SIG-M5 treated with dmso at 0.1 percent for 504 hours (cell line): ENCODE data around the gene ATP9B.

ENCODE experiments used
- DNase-seq: peaks from one replicate; lab custom pipeline; 2025; ENCODE audit not compliant: unreplicated experiment; lab: John Stamatoyannopoulos, UW

The ATP9B gene, protein sequence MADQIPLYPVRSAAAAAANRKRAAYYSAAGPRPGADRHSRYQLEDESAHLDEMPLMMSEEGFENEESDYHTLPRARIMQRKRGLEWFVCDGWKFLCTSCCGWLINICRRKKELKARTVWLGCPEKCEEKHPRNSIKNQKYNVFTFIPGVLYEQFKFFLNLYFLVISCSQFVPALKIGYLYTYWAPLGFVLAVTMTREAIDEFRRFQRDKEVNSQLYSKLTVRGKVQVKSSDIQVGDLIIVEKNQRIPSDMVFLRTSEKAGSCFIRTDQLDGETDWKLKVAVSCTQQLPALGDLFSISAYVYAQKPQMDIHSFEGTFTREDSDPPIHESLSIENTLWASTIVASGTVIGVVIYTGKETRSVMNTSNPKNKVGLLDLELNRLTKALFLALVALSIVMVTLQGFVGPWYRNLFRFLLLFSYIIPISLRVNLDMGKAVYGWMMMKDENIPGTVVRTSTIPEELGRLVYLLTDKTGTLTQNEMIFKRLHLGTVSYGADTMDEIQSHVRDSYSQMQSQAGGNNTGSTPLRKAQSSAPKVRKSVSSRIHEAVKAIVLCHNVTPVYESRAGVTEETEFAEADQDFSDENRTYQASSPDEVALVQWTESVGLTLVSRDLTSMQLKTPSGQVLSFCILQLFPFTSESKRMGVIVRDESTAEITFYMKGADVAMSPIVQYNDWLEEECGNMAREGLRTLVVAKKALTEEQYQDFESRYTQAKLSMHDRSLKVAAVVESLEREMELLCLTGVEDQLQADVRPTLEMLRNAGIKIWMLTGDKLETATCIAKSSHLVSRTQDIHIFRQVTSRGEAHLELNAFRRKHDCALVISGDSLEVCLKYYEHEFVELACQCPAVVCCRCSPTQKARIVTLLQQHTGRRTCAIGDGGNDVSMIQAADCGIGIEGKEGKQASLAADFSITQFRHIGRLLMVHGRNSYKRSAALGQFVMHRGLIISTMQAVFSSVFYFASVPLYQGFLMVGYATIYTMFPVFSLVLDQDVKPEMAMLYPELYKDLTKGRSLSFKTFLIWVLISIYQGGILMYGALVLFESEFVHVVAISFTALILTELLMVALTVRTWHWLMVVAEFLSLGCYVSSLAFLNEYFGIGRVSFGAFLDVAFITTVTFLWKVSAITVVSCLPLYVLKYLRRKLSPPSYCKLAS

DNA sequence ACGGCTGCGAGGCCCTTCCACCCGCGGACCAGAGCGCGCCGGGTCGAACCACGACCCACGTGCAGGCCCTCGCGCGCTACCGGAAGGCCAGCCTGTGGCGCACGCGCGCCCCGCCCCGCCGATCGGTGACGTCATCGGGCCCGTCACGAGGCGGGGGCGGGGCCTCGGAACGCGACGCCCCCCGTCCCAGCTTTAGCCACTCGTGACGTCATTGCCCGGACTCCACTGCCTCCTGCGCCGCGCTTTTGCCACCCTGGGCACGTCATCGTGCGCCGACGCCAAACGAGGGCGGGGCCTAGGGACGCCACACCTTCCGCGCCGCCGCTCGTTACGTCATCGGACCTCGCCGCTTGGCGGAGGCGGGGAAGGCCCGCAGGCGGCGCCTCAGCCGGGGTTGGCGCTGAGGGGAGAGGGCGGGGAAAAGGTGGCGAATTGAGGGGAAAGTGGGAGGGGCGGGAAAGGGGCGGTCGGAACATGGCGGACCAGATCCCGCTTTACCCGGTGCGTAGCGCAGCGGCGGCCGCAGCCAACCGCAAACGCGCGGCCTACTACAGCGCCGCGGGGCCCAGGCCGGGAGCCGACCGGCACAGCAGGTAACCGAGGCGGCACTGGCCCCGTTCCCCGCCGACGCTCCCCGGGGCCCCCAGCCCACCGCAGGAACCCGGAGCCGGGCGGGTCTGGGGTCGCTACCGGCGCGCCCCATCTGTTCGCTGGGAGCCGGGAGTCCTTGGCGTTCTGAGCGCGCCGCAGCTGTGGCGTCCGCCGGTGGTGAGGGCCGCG lies at the start of gene ATP9B:
ATP9B (plus strand) TSS at position 458 of the 780 bp plus-strand sequence; CDS start at position 475, 17 bp downstream.
- DNase-seq: peak; percentile 92

DNA sequence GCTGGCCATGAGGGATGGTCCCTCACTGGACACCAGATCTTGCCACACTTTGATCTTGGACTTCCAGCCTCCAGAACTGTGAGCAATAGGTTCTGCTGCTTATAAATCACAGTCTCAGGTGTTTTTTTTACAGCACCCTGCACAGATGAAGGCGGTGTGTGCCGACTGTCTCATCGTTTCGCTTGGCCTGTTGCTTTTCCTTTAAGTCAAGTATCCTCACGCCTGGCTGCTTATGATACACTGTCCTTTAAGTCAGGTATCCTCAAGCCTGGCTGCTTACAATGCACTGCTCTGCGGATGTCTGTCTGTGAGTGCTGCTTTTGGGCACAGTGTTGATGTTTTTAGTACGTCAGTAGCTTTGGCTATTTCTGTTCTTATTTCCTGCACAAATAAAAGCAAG lies 49.3 kb upstream of the ATP9B start:
- DNase-seq: no peak

DNA sequence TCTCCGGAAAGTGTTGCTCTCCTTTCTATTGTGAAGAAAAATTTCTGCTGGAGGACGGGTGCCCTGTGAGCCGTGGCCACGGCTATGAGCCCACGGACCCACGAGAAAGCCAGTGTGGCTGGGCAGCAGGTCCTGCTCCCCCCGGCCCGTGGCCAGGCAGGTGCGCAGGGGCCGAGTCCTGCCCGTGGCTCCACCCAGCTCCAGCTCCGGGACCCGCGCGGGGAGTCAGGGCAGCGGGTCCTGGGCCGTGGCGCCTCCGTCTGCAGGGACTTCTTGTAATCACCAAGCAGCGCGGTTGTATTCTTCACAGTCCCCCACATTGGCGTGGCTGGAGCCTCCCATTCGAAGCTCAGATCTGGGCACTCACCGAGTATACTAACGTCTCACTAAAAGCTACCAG lies 46.6 kb upstream of the ATP9B start:
- DNase-seq: no peak

DNA sequence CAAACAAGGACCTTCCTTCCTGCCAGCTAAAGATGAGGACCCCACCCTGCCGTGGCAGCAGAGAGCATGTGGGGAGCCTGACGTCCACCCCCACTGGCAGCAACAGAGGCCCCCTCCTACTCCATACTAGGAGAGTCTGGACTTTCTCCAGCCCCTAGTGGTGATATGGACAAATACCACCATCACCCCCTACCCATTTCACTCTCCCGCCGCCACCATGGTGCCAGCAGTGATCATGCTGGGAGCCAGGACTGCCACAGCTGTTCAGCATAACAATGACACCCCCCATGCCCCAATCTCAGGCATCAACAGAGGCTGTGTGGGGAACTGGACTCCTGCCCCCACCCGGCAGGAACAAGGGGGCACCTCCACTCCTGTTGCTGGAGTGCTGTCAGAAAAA lies 42.7 kb upstream of the ATP9B start:
- no peak for DNase-seq

DNA sequence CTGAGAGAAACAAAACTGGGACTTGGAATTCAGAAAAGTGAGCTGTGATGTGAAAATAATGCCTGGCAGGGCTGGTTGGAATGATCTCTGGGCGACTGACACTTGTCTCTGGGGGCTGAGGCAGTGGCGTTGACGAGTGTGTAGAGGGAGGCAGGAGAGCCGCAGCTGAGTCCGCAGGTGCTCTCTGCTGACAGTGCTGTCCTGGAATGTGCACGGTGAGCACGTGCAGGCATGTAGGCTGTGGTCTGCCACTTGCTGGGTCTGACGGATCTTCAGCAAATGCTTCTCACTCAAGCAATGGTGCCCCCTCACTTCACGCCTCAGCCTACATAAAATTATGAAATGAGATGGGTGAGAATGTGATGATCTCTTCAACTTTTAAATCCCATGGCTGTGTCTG lies 38.5 kb upstream of the ATP9B start:
- DNase-seq: no peak

DNA sequence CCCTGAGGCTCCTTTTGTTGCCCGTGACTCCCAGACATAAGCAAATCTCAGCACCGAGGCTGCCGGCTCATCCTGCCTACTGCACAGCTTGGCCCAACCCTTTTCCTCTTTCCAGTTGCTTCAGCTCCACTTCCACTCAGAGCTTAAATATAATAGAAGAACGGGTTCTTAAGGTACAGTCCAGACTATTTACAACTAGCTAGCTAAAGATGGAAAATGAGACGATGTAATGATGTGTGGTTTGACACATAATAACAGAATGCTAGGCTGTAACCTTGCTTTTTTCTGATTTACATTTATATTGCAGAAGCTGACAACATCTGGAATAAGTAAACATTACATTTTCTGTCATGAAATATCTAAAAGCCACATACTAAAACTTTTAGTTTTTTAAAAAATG lies 26.9 kb upstream of the ATP9B start:
- DNase-seq: no peak

DNA sequence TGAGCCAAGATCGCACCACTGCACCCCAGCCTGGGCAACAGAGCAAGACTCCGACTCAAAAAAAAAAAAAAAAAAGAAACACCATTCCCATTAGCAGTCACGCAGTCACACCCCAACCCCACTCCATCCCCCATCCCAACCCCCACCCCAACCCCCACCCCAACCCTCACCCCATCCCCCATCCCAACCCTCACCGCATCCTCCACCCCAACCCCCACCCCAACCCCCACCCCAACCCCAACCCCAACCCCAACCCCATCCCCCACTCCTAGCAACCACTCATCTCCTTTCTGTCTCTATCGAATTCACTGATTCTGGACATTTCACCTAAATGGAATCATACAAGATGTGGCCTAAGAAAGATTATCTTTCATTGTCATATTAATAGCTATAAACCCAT lies 25.9 kb upstream of the ATP9B start:
- no peak for DNase-seq

DNA sequence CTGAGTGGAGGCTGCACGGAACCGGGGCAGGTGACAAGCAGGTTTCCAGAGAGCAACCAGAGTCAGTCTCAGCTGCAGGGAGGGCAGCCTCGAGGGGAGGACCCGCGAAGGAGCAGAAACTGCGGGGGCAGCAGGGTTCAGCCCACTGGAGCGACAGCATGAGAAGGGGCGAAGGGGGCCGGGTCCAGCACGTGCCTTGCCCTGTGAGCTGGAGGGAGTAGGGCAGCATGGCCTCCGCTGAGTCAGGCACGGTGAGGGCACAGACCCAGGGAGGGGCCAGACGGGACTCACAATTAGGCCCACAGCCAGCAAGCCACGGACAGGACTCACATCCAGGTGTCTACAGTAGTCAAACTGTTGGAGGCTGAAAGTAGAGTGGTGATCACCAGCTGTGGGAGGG lies 22.7 kb upstream of the ATP9B start:
- no peak for DNase-seq

DNA sequence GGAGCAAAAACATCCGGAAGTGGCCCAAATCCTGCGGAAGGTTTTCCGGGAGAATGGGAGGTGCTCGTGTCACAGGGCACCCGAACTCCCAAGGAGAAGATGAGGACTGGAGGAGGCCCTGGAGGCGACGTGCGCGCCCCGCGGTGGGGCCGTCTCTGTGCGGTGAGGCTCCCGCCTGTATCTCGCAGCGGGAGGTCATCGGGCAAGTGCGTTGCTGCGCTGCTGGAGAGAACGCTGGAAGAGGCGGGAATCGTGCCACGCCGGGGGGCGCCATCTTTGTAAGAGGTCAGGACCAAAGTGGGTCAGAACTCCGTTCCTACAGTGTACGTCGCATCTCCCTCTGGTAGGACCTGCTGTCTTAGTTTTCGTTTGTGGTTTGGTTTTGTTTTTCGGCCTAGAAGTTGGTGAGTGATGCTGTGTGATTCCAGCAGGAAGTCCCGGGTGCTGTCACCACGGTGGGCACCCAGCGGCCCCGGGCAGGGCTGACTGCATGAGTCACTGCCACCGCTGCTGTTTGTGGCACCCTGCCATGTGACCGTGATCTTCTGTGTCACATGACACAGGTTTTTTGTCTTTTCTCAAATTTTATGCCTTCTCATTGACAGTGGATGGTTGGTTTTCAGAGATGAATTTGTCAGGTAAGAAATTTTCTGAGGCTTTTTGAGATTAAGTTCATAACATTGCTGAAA lies 21.5 kb upstream of the ATP9B start:
- no peak for DNase-seq

DNA sequence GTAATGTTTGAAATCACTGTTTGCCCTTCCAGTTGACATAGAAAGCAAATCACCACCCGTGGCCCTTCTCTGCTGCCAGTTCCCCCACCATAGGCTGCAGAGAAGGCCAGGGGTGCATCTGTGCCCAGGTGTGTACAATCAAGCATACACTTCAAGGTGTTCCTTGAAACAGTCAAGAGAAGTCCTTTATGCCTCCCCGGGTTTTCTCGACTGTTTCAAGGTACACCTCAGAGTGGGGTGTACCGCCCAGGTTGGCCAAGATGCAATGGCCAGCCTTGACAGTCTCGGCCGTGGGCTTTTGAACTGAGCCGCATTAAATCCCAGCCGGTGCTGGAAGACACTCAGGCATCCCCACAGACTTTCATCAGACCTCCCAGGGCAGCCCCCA lies 21.0 kb upstream of the ATP9B start:
- DNase-seq: no peak

DNA sequence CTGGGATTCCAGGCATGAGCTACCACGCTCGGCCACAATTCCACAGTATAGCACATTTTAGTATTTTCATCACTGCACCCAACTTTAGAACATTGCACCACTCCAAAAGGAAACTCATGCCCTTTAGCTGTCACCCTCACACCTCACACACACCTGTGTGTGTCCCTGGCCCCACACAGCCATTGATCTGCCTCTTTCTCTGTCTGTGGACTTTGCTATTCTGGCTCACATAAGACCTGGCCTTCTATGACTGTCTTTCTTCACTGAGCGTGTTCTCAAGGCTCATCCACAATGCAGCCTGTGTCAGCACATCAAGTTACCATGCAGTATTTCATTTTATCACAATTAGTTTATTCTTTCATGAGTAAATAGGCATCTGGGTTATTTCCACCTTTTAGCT lies 19.7 kb upstream of the ATP9B start:
- no peak for DNase-seq

DNA sequence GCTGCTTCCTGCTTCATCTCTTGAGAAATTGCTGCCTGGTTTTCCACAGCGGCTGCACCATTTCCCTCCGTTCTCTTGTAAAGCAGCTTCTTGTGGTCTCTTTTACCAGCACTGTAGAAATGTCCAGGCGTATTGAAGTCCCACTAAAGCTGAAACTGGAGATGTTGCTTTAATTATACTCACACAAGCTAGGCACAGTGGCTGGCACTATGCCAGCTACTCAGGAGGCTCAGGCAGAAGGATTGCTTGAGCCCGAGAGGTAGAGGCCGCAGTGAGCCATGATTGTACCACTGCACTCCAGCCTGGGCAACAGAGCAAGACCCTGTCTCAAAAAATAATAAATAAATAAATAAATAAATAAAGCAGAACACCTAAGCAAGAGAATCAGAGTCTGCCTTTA lies 19.2 kb upstream of the ATP9B start:
- no peak for DNase-seq

DNA sequence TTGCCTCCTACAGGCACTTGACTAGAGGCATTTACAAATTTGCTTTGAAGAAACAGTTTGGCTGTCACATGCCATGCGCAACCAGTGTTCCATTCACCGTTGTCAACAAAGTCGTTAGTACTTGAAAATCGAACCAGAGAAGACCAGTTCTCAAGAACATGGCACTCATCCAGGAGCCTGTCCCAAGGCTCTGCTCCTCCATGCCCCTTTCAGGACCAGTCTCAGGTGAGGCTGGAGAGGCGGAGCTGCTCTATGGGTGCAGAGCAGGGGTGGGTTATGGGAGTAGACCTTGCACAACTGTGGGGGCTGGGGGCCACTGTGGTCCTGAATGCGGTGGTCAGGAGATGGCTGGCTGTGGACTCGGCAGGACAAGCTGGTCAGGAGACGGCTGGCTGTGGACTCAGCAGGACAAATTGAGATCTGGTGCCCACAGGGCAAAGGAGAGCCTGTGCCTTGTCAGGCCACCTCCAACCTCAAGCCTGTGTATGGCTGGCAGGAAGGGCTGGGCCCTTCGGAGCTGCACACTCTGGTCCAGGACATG lies 12.3 kb upstream of the ATP9B start:
- DNase-seq: no peak

DNA sequence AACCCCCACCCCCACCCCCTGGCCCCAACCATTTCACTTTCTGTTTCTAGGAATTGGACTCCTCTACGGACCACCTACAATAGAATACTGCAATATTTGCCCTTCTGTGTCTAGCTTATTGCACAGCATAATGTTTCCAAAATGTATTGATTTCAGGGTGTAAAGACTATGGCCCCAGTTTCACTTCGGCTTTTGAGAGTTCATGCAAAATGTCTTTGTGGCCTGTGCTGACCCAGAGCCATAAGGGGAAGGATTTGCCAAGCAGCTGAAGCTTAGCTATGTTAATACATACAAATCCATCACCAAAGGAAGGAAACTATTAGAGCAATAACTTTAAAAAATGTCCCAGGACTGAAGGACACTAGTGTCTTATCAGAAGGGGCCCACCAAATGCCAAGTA lies 11.2 kb upstream of the ATP9B start:
- peak; percentile 82 for DNase-seq

DNA sequence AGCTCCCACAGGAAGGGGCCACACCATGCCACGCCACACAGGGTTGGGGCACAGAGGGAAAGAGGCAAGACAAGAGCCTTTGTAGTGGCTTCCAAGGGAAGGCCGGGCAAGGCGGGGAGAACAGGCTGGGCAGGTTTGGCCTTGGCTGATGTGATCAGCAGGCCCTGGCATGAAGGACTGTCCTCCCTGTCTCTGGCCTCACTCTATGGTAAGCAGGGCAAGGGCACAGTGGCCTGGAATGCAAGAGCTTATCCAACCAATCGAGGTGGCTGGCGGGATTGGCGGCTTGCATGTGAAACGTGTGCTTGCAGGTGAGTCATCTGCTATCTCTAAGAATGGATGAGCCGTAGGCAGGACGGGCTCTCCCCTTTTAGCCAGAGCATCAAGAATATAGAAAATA lies 6.4 kb upstream of the ATP9B start:
- DNase-seq: no peak

DNA sequence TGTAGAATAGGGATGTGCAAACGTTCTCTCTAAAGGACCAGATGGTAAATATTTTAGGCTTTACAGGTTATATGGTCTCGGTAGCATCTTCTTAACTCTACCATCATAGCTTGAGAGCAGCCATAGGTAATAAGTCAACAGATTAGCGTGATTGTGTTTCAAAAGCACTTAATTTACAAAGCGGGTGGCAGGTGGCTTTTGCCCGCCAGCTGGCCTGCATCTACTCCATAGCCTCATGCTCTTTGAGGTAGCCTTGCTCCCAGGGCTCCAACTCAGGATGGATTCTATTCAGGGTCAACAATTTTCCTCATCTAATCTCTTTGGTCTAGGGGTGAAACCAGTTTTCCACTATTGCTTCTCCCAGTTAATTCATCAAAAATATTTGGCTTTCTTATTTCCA lies 5.0 kb upstream of the ATP9B start:
- no peak for DNase-seq

DNA sequence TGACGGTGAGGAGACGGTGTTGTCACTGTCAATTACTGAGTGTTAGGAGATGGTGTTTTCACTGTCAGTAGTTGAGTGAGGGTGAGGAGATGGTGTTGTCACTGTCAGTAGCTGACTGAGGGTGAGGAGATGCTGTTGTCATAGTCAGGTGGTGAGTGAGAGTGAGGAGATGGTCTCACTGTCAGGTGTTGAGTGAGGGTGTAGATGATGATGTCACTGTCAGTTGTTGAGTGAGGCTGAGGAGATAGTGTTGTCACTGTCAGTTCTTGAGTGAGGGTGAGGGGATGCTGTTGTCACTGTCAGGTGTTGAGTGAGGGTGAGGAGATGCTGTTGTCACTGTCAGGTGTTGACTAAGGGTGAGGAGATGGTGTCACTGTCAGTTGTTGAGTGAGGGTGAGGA lies 3.4 kb upstream of the ATP9B start:
- DNase-seq: no peak

DNA sequence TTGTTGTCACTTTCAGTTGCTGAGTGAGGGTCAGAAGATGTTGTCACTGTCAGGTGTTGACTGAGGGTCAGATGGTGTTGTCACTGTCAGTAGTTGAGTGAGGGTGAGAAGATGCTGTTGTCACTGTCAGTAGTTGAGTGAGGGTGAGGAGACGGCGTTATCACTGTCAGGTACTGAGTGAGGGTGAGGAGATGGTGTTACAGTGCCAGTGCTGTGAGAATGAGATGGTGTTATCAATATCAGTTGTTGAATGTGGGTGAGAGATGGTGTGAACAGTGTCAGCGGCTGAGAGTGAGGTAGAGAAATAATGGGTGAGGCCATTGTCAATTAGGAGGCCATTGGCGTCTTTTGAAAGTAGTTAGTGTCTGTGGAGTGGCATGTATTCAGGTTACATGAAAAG lies 1.6 kb upstream of the ATP9B start:
- DNase-seq: no peak

DNA sequence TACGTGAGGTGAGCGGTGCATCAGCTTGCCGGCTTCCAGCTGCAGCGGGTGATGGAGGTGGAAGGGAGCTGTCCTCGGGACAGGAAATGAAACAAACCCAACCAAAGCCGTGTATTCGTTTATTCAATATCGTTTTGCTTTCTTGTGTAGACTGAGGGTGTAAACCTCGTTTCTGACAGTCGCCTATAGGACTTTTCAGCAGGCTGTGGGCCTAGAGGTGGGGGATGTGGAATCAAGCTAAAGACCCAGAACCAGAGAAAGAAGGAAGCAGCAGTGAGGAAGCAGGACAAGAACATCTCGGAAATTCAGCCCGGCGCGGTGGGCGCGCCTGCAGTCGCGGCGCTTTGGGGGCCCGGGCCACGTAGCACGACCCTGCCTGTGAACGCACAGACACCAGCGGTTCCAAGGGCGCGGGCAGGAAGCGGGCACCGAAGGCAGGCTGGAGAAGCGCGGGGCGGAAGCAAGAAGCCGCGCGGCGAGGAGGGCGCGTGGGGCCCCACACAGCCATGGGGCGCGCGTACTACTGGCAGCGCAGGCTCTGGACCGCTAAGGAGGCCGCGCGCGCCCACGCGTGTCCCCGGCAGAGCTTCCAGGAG lies 755 bp upstream of the ATP9B start:
- peak; percentile 7 for DNase-seq

DNA sequence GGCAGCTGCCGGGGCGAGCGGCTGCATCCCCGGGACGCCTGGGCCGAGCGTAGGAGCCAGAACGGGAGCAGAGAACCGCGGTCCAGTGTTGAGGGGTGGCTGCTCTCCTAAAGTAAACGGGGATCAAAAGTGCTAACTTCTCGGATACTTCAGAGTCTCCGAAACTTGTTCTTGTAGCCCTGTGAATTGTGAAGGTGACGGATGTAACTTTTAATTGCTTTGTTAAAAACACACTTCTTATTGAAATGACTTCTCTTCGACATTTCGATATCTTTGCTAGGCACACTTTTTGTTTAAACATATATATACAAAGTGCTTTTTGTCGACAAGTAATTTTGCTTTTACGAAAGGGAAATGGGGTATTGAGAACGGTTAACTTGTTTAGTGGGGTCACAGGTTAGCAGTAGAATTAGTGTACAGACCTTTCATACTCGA lies 540 bp downstream of the ATP9B start:
- DNase-seq: peak; percentile 22
